Right lobe of liver (tissue), 6 donors: Measurements from ENCODE around the gene TSPAN9. TPM values are rescaled to one million over a fixed set of nuclear protein-coding genes. Genes with fewer than 3 reads are reported as not detected.
A peak's percentile ranks its signal among the peaks of the same experiment; 100 is the strongest.

Source experiments
- ATAC-seq, 4 donors: fragments of 200-7000 bp; cut with Tn5 transposase; one replicate each; pipeline ENCODE4 v1.9.1; 2020; ENCODE audit warnings: mild to moderate bottlenecking in 4 of 4, moderate library complexity in 4 of 4
- DNase-seq, 3 donors: peaks; one replicate each; pipeline ENCODE4 v3.0.0-alpha.2; 2020
- H3K27ac ChIP-seq, 3 donors: fragments of 200-600 bp; one replicate each; pipeline ENCODE4 v1.8.0; 2022
- H3K27me3 ChIP-seq, 2 donors: fragments of 200-600 bp; one replicate each; pipeline ENCODE4 v1.8.0; 2022
- H3K36me3 ChIP-seq, 4 donors: fragments of 200-600 bp; sonication (generic) in 1 of 4; one replicate each; pipeline versions ENCODE4 v1.5.1 to v1.8.0; 2017 to 2022; ENCODE audit warnings: control low read depth in 1 of 4
- H3K4me1 ChIP-seq, 4 donors: fragments of 200-600 bp; sonication (generic) in 1 of 4; one replicate each; pipeline versions ENCODE4 v1.5.1 to v1.8.0; 2017 to 2022; ENCODE audit warnings: control low read depth in 1 of 4
- H3K4me3 ChIP-seq, 3 donors: fragments of 200-600 bp; one replicate each; pipeline ENCODE4 v1.8.0; 2022
- H3K9me3 ChIP-seq, 4 donors: fragments of 200-600 bp; sonication (generic) in 1 of 4; one replicate each; pipeline versions ENCODE4 v1.5.1 to v1.8.0; 2017 to 2022; ENCODE audit warnings: control low read depth in 1 of 4
- CTCF ChIP-seq, 4 donors: fragments of 200-600 bp in 3 of 4; fragments of 450-650 bp in 1 of 4; IDR thresholded peaks; one replicate each; pipeline versions ENCODE4 v1.5.1 to v1.8.0; 2016 to 2022; ENCODE audit warnings: antibody characterized with exemption in 4 of 4, mild to moderate bottlenecking in 2 of 4
- POLR2A ChIP-seq: fragments of 450-650 bp; IDR thresholded peaks from one replicate; pipeline ENCODE4 v1.6.1; 2017; ENCODE audit warnings: antibody characterized with exemption, mild to moderate bottlenecking
- WGBS: methylation state at CpG from one replicate; pipeline ENCODE4 v1.1.6; 2018; ENCODE audit warnings: low coverage, low lambda C conversion rate; ENCODE audit not compliant: insufficient coverage; ENCODE audit errors: missing lambda C conversion rate; 5-methylcytosine and 5-hydroxymethylcytosine counted together
- intact Hi-C, 2 donors: fragments of 100-400 bp; cut with DNase I; formaldehyde crosslinking; loops; one replicate each; pipeline versions ENCODE4 v1.11.2 to v1.14.1; 2022
- total RNA-seq, 6 experiments: library from RNA; depleted of rRNA in 2 of 6; stranded (reverse); fragments of >200 nt in 2 of 6; fragmentation: NEBNext Ultra II Directional in 3 of 6; extraction: Animal tissue kit (Norgen Biotek cat#: 25700) in 3 of 6; gene quantifications; one replicate each; pipeline versions ENCODE4 v1.1.0 to v1.2.4, GENCODE V29; 2016 to 2023
- donor health status: DM: no; HTN: yes; CAD: no.
- donor health status: DM: no; HTN: no; CAD: no.
- donor health status: DM: no; HTN: no; CAD: no.
- donor health status: DM: no; HTN: yes; CAD: no.
- donor health status: DM: no; HTN: yes; CAD: no.

Gene TSPAN9
- total RNA-seq, 6 experiments from 2014 or later = 23.7 to 53.2 (median 39.8) TPM

DNA sequence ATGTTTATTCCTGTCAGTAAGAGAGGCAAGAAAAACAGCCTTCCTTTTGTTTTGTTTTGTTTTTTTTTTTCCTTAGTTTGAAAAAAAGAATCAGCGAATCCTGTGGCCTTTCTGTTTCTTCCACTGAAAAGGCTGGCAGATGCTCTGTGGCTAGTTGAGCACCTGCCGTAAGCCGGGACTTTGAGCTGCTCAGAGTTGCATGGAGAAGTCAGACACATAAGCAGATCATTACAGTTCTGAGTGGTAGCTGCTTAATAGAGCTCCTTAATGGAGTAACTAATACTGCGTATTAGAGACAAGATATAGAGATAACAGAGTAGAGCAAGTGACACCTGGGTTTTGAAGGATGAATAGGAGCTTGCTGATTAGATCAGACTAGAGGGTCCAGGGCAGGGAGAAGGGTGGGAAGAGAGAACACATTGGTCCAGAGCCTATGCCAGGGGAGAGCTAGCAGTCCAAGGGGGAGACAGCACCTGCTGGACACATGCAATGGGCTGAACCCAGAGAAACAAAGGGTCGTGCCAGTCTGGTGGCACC, 129.4 kb downstream of the TSPAN9 start:
- no peak overlapping the region for H3K4me3 ChIP-seq
- H3K9me3 ChIP-seq = no peaks in the 10 kb centered on the region
- 58% methylated on average over 4 of the region's 5 CpGs for WGBS
- DNase-seq (no peak), ATAC-seq (no peak)
- H3K4me1 ChIP-seq = no peaks in the 10 kb centered on the region
- TF ChIP-seq POLR2A = no peak
- TF ChIP-seq CTCF (IDR thresholded peaks at IDR 0.05) = no peak
- intact Hi-C loops = loop anchor here in 1 of 2 donors (10.0 kb wide), 2 partner anchors 68 to 132 kb away; partner anchors contain the start of gene TSPAN9
- no peaks in the 10 kb centered on the region for H3K36me3 ChIP-seq
- H3K27me3 ChIP-seq = no peaks in the 10 kb centered on the region
- H3K27ac ChIP-seq = no peak overlapping the region

GRCh38 chr12:3207175-3207574, 130.0 kb downstream of the TSPAN9 start:
- intact Hi-C loops = loop anchor here in 1 of 2 donors (10.0 kb wide), 2 partner anchors 68 to 132 kb away; partner anchors contain the start of gene TSPAN9
- no peak for TF ChIP-seq POLR2A
- TF ChIP-seq CTCF (IDR thresholded peaks at IDR 0.05) = no peak
- ATAC-seq (no peak), DNase-seq (no peak)
- Histone ChIP-seq H3K27ac (no peak overlapping the region), H3K4me1 (no peaks in the 10 kb centered on the region), H3K36me3 (no peaks in the 10 kb centered on the region), H3K4me3 (no peak overlapping the region), H3K9me3 (no peaks in the 10 kb centered on the region), H3K27me3 (no peaks in the 10 kb centered on the region)
- WGBS = 70% methylated on average over 4 of the region's 7 CpGs

- Histone ChIP-seq H3K36me3 (no peaks in the 10 kb centered on the region), H3K4me1 (no peaks in the 10 kb centered on the region), H3K27ac (no peak overlapping the region), H3K4me3 (no peak overlapping the region), H3K27me3 (no peaks in the 10 kb centered on the region), H3K9me3 (no peaks in the 10 kb centered on the region)
- intact Hi-C loops = loop anchor here in 1 of 2 donors (10.0 kb wide), 2 partner anchors 67 to 133 kb away; partner anchors contain the start of gene TSPAN9
- WGBS = 56% methylated on average over 10 of the region's 13 CpGs
- peak in 3 of 4 donors; percentile 10 to 25 (median 11) for TF ChIP-seq CTCF (IDR thresholded peaks at IDR 0.05)
- TF ChIP-seq POLR2A = no peak
- DNase-seq (no peak), ATAC-seq (peak; percentile 15 to 36 (median 24))
Observed at GRCh38 chr12:3207858-3208257, 130.7 kb downstream of the TSPAN9 start.

GRCh38 chr12:3213188-3213587, 136.0 kb downstream of the TSPAN9 start:
- Histone ChIP-seq H3K27ac (no peak overlapping the region), H3K4me3 (no peak overlapping the region), H3K36me3 (peaks cover 0 to 12% (median 2%) of the 10 kb centered on the region in 4 donors), H3K27me3 (no peaks in the 10 kb centered on the region), H3K9me3 (no peaks in the 10 kb centered on the region), H3K4me1 (peaks cover 0 to 2% (median 0%) of the 10 kb centered on the region in 4 donors)
- intact Hi-C loops = no loop called here
- DNase-seq (no peak), ATAC-seq (no peak)
- WGBS = 80% methylated on average over 2 of the region's 9 CpGs
- TF ChIP-seq POLR2A = no peak
- no peak for TF ChIP-seq CTCF (IDR thresholded peaks at IDR 0.05)
